ENCODE data around the gene UBE3C. TPM values are rescaled to one million over a fixed set of nuclear protein-coding genes. Genes with fewer than 3 reads are reported as not detected.

UBE3C gene
- total and polyA plus RNA-seq, 10 donors: 9.7 to 81.6 (median 59.1) TPM

DNA sequence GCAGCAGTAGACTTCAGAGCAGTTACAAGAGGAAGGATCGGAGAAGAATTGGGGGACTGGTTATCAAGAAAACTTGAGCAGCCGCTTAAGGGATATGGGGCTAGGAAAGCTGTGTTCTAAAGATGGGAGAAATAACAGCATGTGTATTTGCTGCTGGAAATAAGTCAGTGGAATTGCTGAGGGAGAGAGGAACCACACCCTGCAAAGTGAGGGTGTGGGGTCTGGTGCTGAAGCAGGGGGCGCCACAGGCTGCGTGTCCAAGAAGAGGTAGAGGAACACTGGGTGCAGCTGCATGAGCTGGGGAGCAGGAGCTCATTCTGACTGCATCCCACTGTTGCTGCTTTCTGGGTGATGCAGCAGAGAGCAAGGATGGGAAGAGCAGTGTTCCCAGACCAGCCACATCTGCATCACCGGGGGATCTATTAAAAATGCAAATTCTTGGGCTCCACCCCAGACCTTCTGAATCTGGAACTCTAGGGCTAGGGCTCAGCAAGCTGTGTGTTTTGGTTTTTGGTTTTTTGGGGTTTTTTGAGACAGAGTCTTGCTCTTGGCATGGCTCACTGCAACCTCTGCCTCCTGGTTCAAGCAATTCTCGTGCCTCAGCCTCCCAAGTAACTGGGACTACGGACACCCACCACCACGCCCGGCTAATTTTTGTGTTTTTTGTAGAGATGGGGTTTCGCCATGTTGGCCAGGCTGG lies 101.0 kb downstream of the UBE3C start:
- Histone ChIP-seq H3K4me1 (no peaks in the 10 kb centered on the region), H3K27me3 (replicated peaks in 1 of 7) (no peaks in the 10 kb centered on the region), H3K36me3 (peaks cover 0 to 86% (median 18%) of the 10 kb centered on the region in 6 donors), H3K9me3 (no peaks in the 10 kb centered on the region), H3K27ac (no peak overlapping the region), H3K4me3 (no peak overlapping the region)
- intact Hi-C loops (cut with DNase I; ENCODE audit: low total_unique reads): no loop called here
- no peak for TF ChIP-seq POLR2AphosphoS5 (IDR thresholded peaks at IDR 0.05)
- TF ChIP-seq, protein P1, sequence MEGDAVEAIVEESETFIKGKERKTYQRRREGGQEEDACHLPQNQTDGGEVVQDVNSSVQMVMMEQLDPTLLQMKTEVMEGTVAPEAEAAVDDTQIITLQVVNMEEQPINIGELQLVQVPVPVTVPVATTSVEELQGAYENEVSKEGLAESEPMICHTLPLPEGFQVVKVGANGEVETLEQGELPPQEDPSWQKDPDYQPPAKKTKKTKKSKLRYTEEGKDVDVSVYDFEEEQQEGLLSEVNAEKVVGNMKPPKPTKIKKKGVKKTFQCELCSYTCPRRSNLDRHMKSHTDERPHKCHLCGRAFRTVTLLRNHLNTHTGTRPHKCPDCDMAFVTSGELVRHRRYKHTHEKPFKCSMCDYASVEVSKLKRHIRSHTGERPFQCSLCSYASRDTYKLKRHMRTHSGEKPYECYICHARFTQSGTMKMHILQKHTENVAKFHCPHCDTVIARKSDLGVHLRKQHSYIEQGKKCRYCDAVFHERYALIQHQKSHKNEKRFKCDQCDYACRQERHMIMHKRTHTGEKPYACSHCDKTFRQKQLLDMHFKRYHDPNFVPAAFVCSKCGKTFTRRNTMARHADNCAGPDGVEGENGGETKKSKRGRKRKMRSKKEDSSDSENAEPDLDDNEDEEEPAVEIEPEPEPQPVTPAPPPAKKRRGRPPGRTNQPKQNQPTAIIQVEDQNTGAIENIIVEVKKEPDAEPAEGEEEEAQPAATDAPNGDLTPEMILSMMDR (IDR thresholded peaks at IDR 0.05 in 8 of 11, conservative IDR thresholded peaks at IDR 0.05 in 3 of 11): no peak
- TF ChIP-seq POLR2A (IDR thresholded peaks at IDR 0.05): no peak
- no peak for DNase-seq
- 90 to 96% (median 96%) methylated on average over 10 of the region's 10 CpGs for WGBS, 5 donors

DNA sequence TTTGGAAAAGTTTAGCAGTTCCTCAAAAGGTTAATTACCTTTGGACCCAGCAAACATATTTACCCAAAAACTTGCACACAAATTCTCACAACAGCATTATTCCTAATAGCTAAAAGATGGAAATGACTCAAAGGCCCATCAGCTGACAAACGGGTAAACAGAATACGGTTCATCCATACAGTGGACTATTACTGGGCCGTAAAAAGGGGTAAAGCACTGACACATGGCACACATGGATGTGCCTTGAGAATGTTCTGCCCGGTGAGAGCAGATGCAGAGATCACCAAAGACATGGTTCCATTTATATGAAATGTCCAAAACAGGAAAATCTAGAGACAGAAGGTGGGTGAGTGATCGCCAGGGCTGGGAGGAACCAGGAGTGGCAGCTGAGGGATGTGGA lies 102.9 kb downstream of the UBE3C start:
- TF ChIP-seq, protein P1 (IDR thresholded peaks at IDR 0.05 in 8 of 11, conservative IDR thresholded peaks at IDR 0.05 in 3 of 11): no peak
- TF ChIP-seq POLR2AphosphoS5 (IDR thresholded peaks at IDR 0.05): no peak
- TF ChIP-seq POLR2A (IDR thresholded peaks at IDR 0.05): no peak
- intact Hi-C loops (cut with DNase I; ENCODE audit: low total_unique reads): no loop called here
- 94 to 97% (median 96%) methylated on average over 5 of the region's 5 CpGs for WGBS, 5 donors
- no peak for DNase-seq
- Histone ChIP-seq H3K36me3 (peaks cover 0 to 82% (median 15%) of the 10 kb centered on the region in 6 donors), H3K27ac (no peak overlapping the region), H3K4me1 (no peaks in the 10 kb centered on the region), H3K27me3 (replicated peaks in 1 of 7) (no peaks in the 10 kb centered on the region), H3K4me3 (no peak overlapping the region), H3K9me3 (no peaks in the 10 kb centered on the region)

DNA sequence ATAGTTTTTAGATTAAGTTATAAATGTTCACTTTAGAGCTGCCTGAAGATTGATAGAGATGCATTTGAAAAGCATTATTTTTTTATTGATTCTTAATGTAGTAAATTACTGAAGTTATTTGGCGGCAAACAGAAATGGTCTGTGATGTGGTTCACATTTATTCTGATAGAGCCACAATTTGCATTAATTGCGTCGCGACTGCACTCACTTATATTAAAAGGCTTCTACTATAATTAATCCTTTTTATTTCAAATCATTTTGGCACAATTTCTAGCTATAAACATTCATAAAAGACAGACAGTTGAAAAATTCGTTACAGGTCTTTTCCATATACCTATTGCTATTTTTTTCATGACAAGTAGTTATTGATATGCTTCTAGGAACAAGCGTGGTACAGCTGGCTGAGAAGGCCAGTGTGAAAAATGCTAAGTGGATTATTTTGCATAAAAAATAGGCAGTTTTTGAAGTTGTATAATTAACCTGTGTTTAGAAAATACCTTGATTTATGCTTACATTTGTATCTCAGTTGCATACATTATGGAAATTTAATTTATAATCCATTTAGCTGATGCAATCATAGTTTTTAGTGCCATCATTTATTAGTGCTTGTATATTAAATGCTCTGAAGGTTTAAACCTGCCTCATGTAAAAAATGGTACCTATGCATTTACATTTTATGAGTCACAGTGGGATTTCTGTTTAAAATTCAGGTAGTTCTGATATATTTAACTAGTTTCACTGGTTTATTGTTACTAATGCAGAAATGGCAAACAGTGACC lies 106.0 kb downstream of the UBE3C start:
- H3K27me3 ChIP-seq (replicated peaks in 1 of 7): no peaks in the 10 kb centered on the region
- no peaks in the 10 kb centered on the region for H3K9me3 ChIP-seq
- TF ChIP-seq POLR2A (IDR thresholded peaks at IDR 0.05): no peak
- TF ChIP-seq, protein P1 (IDR thresholded peaks at IDR 0.05 in 8 of 11, conservative IDR thresholded peaks at IDR 0.05 in 3 of 11): no peak
- no peak for TF ChIP-seq POLR2AphosphoS5 (IDR thresholded peaks at IDR 0.05)
- intact Hi-C loops (cut with DNase I; ENCODE audit: low total_unique reads): no loop called here
- DNase-seq: no peak
- no peak overlapping the region for H3K4me3 ChIP-seq
- WGBS, 5 donors: 91 to 96% (median 94%) methylated on average over 6 of the region's 6 CpGs
- no peaks in the 10 kb centered on the region for H3K4me1 ChIP-seq
- peaks cover 0 to 82% (median 20%) of the 10 kb centered on the region in 6 donors for H3K36me3 ChIP-seq
- no peak overlapping the region for H3K27ac ChIP-seq

- Histone ChIP-seq H3K4me1 (no peaks in the 10 kb centered on the region), H3K27me3 (replicated peaks in 1 of 7) (no peaks in the 10 kb centered on the region), H3K4me3 (no peak overlapping the region), H3K27ac (no peak overlapping the region), H3K9me3 (no peaks in the 10 kb centered on the region), H3K36me3 (peaks cover 0 to 76% (median 20%) of the 10 kb centered on the region in 6 donors)
- TF ChIP-seq, protein P1 (IDR thresholded peaks at IDR 0.05 in 8 of 11, conservative IDR thresholded peaks at IDR 0.05 in 3 of 11): no peak
- no peak for TF ChIP-seq POLR2AphosphoS5 (IDR thresholded peaks at IDR 0.05)
- no peak for TF ChIP-seq POLR2A (IDR thresholded peaks at IDR 0.05)
- DNase-seq: no peak
- intact Hi-C loops (cut with DNase I; ENCODE audit: low total_unique reads): no loop called here
- 89 to 95% (median 94%) methylated on average over 8 of the region's 8 CpGs for WGBS, 5 donors
Observed at GRCh38 chr7:157246052-157246451, 107.3 kb downstream of the UBE3C start.

Measured in spleen (tissue), 11 donors.